Activated T-helper 1 cell treated with anti-CD3 and anti-CD28 coated beads, Interleukin-12 subunit alpha, Interleukin-12 subunit beta, Interleukin-2, Interleukin-4 antibody, amounts not matched to agents 30 ng/mL and 10 ng/mL and 1 ng/mL, durations not matched to agents 14 hours and 24 hours and 36 hours (primary cell): ENCODE measurements around the gene SLC22A4. TPM values are rescaled to one million over a fixed set of nuclear protein-coding genes. Genes with fewer than 3 reads are reported as not detected.

Experiments used
- DNase-seq: peaks from one replicate; pipeline ENCODE4 v3.0.0; 2021; ENCODE audit warnings: low spot score
- H3K27ac Mint-ChIP-seq: one replicate; pipeline ENCODE4 v1.8.0; 2021; ENCODE audit warnings: mild to moderate bottlenecking, mixed read lengths
- H3K27me3 Mint-ChIP-seq: one replicate; pipeline ENCODE4 v1.8.0; 2022; ENCODE audit warnings: mild to moderate bottlenecking, moderate library complexity, mixed read lengths; ENCODE audit not compliant: insufficient read depth
- H3K36me3 Mint-ChIP-seq: one replicate; pipeline ENCODE4 v1.8.0; 2021; ENCODE audit warnings: low read depth, mixed read lengths
- H3K4me1 Mint-ChIP-seq: one replicate; pipeline ENCODE4 v1.8.0; 2021; ENCODE audit warnings: low read depth, mixed read lengths
- H3K4me3 Mint-ChIP-seq: one replicate; pipeline ENCODE4 v1.8.0; 2021; ENCODE audit warnings: mild to moderate bottlenecking, moderate library complexity, mixed read lengths
- H3K9me3 Mint-ChIP-seq: one replicate; pipeline ENCODE4 v1.8.0; 2021; ENCODE audit warnings: mixed read lengths
- intact Hi-C: fragments of 100-400 bp; cut with micrococcal nuclease; formaldehyde crosslinking; loops from one replicate; pipeline ENCODE4 v1.15.1; 2024
- total RNA-seq: library from RNA; stranded (reverse); gene quantifications from 2 replicates; pipeline ENCODE4 v1.2.3, GENCODE V29; 2022

SLC22A4 gene
- total RNA-seq, 1 donor from 2014 or later: 1.6 TPM

- H3K36me3 Mint-ChIP-seq: peaks cover 4% of the 10 kb centered on the region
- DNase-seq: no peak
- H3K4me3 Mint-ChIP-seq: no peak overlapping the region
- peaks cover 2% of the 10 kb centered on the region for H3K27me3 Mint-ChIP-seq
- H3K27ac Mint-ChIP-seq: no peak overlapping the region
- intact Hi-C loops: no loop called here
- H3K4me1 Mint-ChIP-seq: peaks cover 9% of the 10 kb centered on the region
- peaks cover 7% of the 10 kb centered on the region for H3K9me3 Mint-ChIP-seq
These were observed 8.2 kb downstream of the SLC22A4 start for GRCh38 chr5:132302413-132302812.

- peaks cover 3% of the 10 kb centered on the region for H3K27me3 Mint-ChIP-seq
- intact Hi-C loops: no loop called here
- DNase-seq: no peak
- peaks cover 4% of the 10 kb centered on the region for H3K36me3 Mint-ChIP-seq
- H3K4me3 Mint-ChIP-seq: no peak overlapping the region
- no peak overlapping the region for H3K27ac Mint-ChIP-seq
- peaks cover 7% of the 10 kb centered on the region for H3K9me3 Mint-ChIP-seq
- H3K4me1 Mint-ChIP-seq: no peaks in the 10 kb centered on the region
These were observed 9.4 kb downstream of the SLC22A4 start for GRCh38 chr5:132303589-132303988.

- no peak overlapping the region for H3K27ac Mint-ChIP-seq
- no peaks in the 10 kb centered on the region for H3K4me1 Mint-ChIP-seq
- H3K9me3 Mint-ChIP-seq: peaks cover 7% of the 10 kb centered on the region
- no peak for DNase-seq
- H3K4me3 Mint-ChIP-seq: no peak overlapping the region
- H3K36me3 Mint-ChIP-seq: peaks cover 4% of the 10 kb centered on the region
- peaks cover 3% of the 10 kb centered on the region for H3K27me3 Mint-ChIP-seq
- intact Hi-C loops: no loop called here
These were observed 11.2 kb downstream of the SLC22A4 start for GRCh38 chr5:132305420-132305819.

- H3K36me3 Mint-ChIP-seq: peaks cover 4% of the 10 kb centered on the region
- H3K9me3 Mint-ChIP-seq: peaks cover 7% of the 10 kb centered on the region
- no peaks in the 10 kb centered on the region for H3K4me1 Mint-ChIP-seq
- H3K4me3 Mint-ChIP-seq: no peak overlapping the region
- peaks cover 3% of the 10 kb centered on the region for H3K27me3 Mint-ChIP-seq
- no peak for DNase-seq
- intact Hi-C loops: no loop called here
- H3K27ac Mint-ChIP-seq: no peak overlapping the region
These were observed 14.5 kb downstream of the SLC22A4 start for GRCh38 chr5:132308701-132309100.

GRCh38 chr5:132309679-132310078 lies 15.5 kb downstream of the SLC22A4 start:
- Mint-ChIP-seq H3K4me1 (no peaks in the 10 kb centered on the region), H3K9me3 (peaks cover 7% of the 10 kb centered on the region), H3K36me3 (peaks cover 4% of the 10 kb centered on the region), H3K4me3 (no peak overlapping the region), H3K27ac (no peak overlapping the region), H3K27me3 (peaks cover 3% of the 10 kb centered on the region)
- intact Hi-C loops: no loop called here
- DNase-seq: no peak

GRCh38 chr5:132310141-132310834 lies 16.1 kb downstream of the SLC22A4 start:
- H3K36me3 Mint-ChIP-seq: peaks cover under 1% of the 10 kb centered on the region
- H3K4me3 Mint-ChIP-seq: no peak overlapping the region
- intact Hi-C loops: no loop called here
- no peak for DNase-seq
- H3K27me3 Mint-ChIP-seq: peaks cover 3% of the 10 kb centered on the region
- no peaks in the 10 kb centered on the region for H3K4me1 Mint-ChIP-seq
- peaks cover 2% of the 10 kb centered on the region for H3K9me3 Mint-ChIP-seq
- no peak overlapping the region for H3K27ac Mint-ChIP-seq

- H3K4me1 Mint-ChIP-seq: no peaks in the 10 kb centered on the region
- no peak overlapping the region for H3K4me3 Mint-ChIP-seq
- H3K9me3 Mint-ChIP-seq: no peaks in the 10 kb centered on the region
- no peak overlapping the region for H3K27ac Mint-ChIP-seq
- intact Hi-C loops: no loop called here
- H3K36me3 Mint-ChIP-seq: no peaks in the 10 kb centered on the region
- no peaks in the 10 kb centered on the region for H3K27me3 Mint-ChIP-seq
- no peak for DNase-seq
These were observed 19.2 kb downstream of the SLC22A4 start for GRCh38 chr5:132313366-132313765.

- Mint-ChIP-seq H3K36me3 (no peaks in the 10 kb centered on the region), H3K27me3 (no peaks in the 10 kb centered on the region), H3K9me3 (no peaks in the 10 kb centered on the region), H3K4me3 (no peak overlapping the region), H3K27ac (no peak overlapping the region), H3K4me1 (no peaks in the 10 kb centered on the region)
- intact Hi-C loops: no loop called here
- DNase-seq: no peak
These were observed 19.8 kb downstream of the SLC22A4 start for GRCh38 chr5:132313961-132314432.

- no peak for DNase-seq
- Mint-ChIP-seq H3K4me3 (no peak overlapping the region), H3K27me3 (no peaks in the 10 kb centered on the region), H3K27ac (no peak overlapping the region), H3K9me3 (no peaks in the 10 kb centered on the region), H3K36me3 (no peaks in the 10 kb centered on the region), H3K4me1 (no peaks in the 10 kb centered on the region)
- intact Hi-C loops: no loop called here
These were observed 21.4 kb downstream of the SLC22A4 start for GRCh38 chr5:132315529-132316067.

GRCh38 chr5:132319975-132320374 lies 25.8 kb downstream of the SLC22A4 start:
- H3K9me3 Mint-ChIP-seq: no peaks in the 10 kb centered on the region
- no peak overlapping the region for H3K27ac Mint-ChIP-seq
- H3K4me1 Mint-ChIP-seq: no peaks in the 10 kb centered on the region
- H3K27me3 Mint-ChIP-seq: peaks cover 3% of the 10 kb centered on the region
- H3K36me3 Mint-ChIP-seq: peaks cover 2% of the 10 kb centered on the region
- no peak for DNase-seq
- intact Hi-C loops: no loop called here
- H3K4me3 Mint-ChIP-seq: no peak overlapping the region

GRCh38 chr5:132321109-132321721 lies 27.0 kb downstream of the SLC22A4 start:
- Mint-ChIP-seq H3K9me3 (no peaks in the 10 kb centered on the region), H3K27ac (no peak overlapping the region), H3K36me3 (peaks cover 2% of the 10 kb centered on the region), H3K27me3 (peaks cover 3% of the 10 kb centered on the region), H3K4me1 (no peaks in the 10 kb centered on the region), H3K4me3 (no peak overlapping the region)
- intact Hi-C loops: no loop called here
- DNase-seq: no peak

GRCh38 chr5:132322266-132322665 lies 28.1 kb downstream of the SLC22A4 start:
- no peak overlapping the region for H3K4me3 Mint-ChIP-seq
- no peaks in the 10 kb centered on the region for H3K4me1 Mint-ChIP-seq
- H3K9me3 Mint-ChIP-seq: no peaks in the 10 kb centered on the region
- intact Hi-C loops: no loop called here
- no peak overlapping the region for H3K27ac Mint-ChIP-seq
- no peak for DNase-seq
- H3K27me3 Mint-ChIP-seq: peaks cover 3% of the 10 kb centered on the region
- peaks cover 2% of the 10 kb centered on the region for H3K36me3 Mint-ChIP-seq

- no peaks in the 10 kb centered on the region for H3K4me1 Mint-ChIP-seq
- no peaks in the 10 kb centered on the region for H3K9me3 Mint-ChIP-seq
- peaks cover 3% of the 10 kb centered on the region for H3K27me3 Mint-ChIP-seq
- peaks cover 2% of the 10 kb centered on the region for H3K36me3 Mint-ChIP-seq
- no peak for DNase-seq
- no peak overlapping the region for H3K4me3 Mint-ChIP-seq
- intact Hi-C loops: no loop called here
- no peak overlapping the region for H3K27ac Mint-ChIP-seq
These were observed 29.0 kb downstream of the SLC22A4 start for GRCh38 chr5:132323202-132323601.
